Sigmoid colon (tissue), 7 donors: ENCODE data around the gene C4B. TPM values are rescaled to one million over a fixed set of nuclear protein-coding genes. Genes with fewer than 3 reads are reported as not detected.

Experiments used
- DNase-seq: peaks from one replicate; pipeline ENCODE4 v3.0.0-alpha.2; 2019
- H3K27ac ChIP-seq, 4 donors: fragments of 200-600 bp; sonication (generic); one replicate each; pipeline ENCODE4 v1.5.1; 2016 to 2019; ENCODE audit warnings: mild to moderate bottlenecking in 1 of 4
- H3K27me3 ChIP-seq, 3 donors: fragments of 200-600 bp; sonication (generic); one replicate each; pipeline ENCODE4 v1.5.1; 2019; ENCODE audit warnings: mild to moderate bottlenecking in 1 of 3
- H3K36me3 ChIP-seq, 4 donors: fragments of 200-600 bp; sonication (generic); one replicate each; pipeline ENCODE4 v1.5.1; 2016 to 2019
- H3K4me1 ChIP-seq, 4 donors: fragments of 200-600 bp; sonication (generic); one replicate each; pipeline ENCODE4 v1.5.1; 2017 to 2019
- H3K4me3 ChIP-seq, 4 donors: fragments of 200-600 bp; sonication (generic); one replicate each; pipeline ENCODE4 v1.5.1; 2017 to 2019; ENCODE audit warnings: mild to moderate bottlenecking in 2 of 4, moderate library complexity in 1 of 4
- H3K9me3 ChIP-seq, 4 donors: fragments of 200-600 bp in 3 of 4; sonication (generic) in 3 of 4; one replicate each; pipeline versions ENCODE4 v1.5.1 to v1.6.1; 2013 to 2019
- CTCF ChIP-seq, 4 experiments: fragments of 450-650 bp in 3 of 4; fragments of 200-600 bp in 1 of 4; IDR thresholded peaks; one replicate each; pipeline ENCODE4 v1.5.1; 2016 to 2019; ENCODE audit warnings: antibody characterized with exemption in 4 of 4, mild to moderate bottlenecking in 3 of 4, moderate library complexity in 2 of 4
- EP300 ChIP-seq, 4 donors: sonication (generic); formaldehyde crosslinking; IDR thresholded peaks; one replicate each; pipeline ENCODE4 v1.6.1; 2017; ENCODE audit warnings: antibody characterized with exemption in 4 of 4
- POLR2A ChIP-seq, 2 donors: fragments of 450-650 bp; IDR thresholded peaks; one replicate each; pipeline ENCODE4 v1.6.1; 2016; ENCODE audit warnings: antibody characterized with exemption in 2 of 2, mild to moderate bottlenecking in 2 of 2, moderate library complexity in 2 of 2
- POLR2AphosphoS5 ChIP-seq, 4 donors: sonication (generic); formaldehyde crosslinking; IDR thresholded peaks; one replicate each; pipeline ENCODE4 v1.6.1; 2017; ENCODE audit warnings: antibody characterized with exemption in 4 of 4
- WGBS, 2 donors: extraction: QIAGEN DNeasy Blood & Tissue Kit; methylation state at CpG; one replicate each; pipeline ENCODE4 v1.1.7; 2013; 5-methylcytosine and 5-hydroxymethylcytosine counted together
- intact Hi-C: fragments of 100-400 bp; cut with DNase I; formaldehyde crosslinking; loops from one replicate; pipeline ENCODE4 v1.15.1; 2023
- polyA plus RNA-seq, 3 donors: library from polyadenylated mRNA; stranded (reverse); fragments of 200-250 nt; gene quantifications; one replicate each; pipeline ENCODE4 v1.2.3, GENCODE V29; 2013
- small RNA-seq, 3 donors: library from RNA; depleted of rRNA; stranded (forward); fragments of <200 nt; gene quantifications; one replicate each; pipeline ENCODE3, GENCODE V24; 2016
- total RNA-seq, 4 donors: library from RNA; depleted of rRNA; stranded (reverse); fragments of >200 nt; gene quantifications; one replicate each; pipeline ENCODE4 v1.1.0, GENCODE V29; 2016
- donor health status: healthy with polysubstance abuse.
- donor health status: Bipolar disorder and iron deficiency.
- donor health status: healthy.

C4B gene
- total and polyA plus RNA-seq, 7 donors, result 3.2 to 291 (median 74.2) TPM

GRCh38 chr6:32081168-32081990 is 66.8 kb downstream of the C4B start:
- TF ChIP-seq POLR2AphosphoS5 (IDR thresholded peaks at IDR 0.05) (peak in 1 of 4 donors; percentile 29), CTCF (IDR thresholded peaks at IDR 0.05) (no peak)
- intact Hi-C loops, result no loop called here
- DNase-seq, result peak; percentile 93
- H3K36me3 ChIP-seq, result peaks cover 0 to 13% (median 0%) of the 10 kb centered on the region in 4 donors
- peaks cover 0 to 10% (median 7%) of the 10 kb centered on the region in 4 donors for H3K4me1 ChIP-seq
- no peak overlapping the region for H3K4me3 ChIP-seq
- H3K27ac ChIP-seq, result peak overlapping the region; percentile 58 to 78 (median 63)
- WGBS, 2 donors, result 78 to 82% methylated on average over 22 of the region's 22 CpGs
- no peaks in the 10 kb centered on the region for H3K9me3 ChIP-seq
- H3K27me3 ChIP-seq, result peaks cover 0 to 15% (median 11%) of the 10 kb centered on the region in 3 donors

- Histone ChIP-seq H3K4me1 (peaks cover 0 to 20% (median 14%) of the 10 kb centered on the region in 4 donors), H3K36me3 (peaks cover 0 to 13% (median 0%) of the 10 kb centered on the region in 4 donors), H3K9me3 (no peaks in the 10 kb centered on the region), H3K27me3 (peaks cover 0 to 22% (median 15%) of the 10 kb centered on the region in 3 donors), H3K4me3 (no peak overlapping the region), H3K27ac (peak overlapping the region; percentile 58 to 78 (median 63))
- no peak for DNase-seq
- no peak for TF ChIP-seq EP300 (IDR thresholded peaks at IDR 0.05)
- intact Hi-C loops, result no loop called here
- WGBS, 2 donors, result 60 to 65% methylated on average over 6 of the region's 6 CpGs
These were observed 67.9 kb downstream of the C4B start for GRCh38 chr6:32082478-32082877.

- peaks cover 0 to 24% (median 19%) of the 10 kb centered on the region in 4 donors for H3K4me1 ChIP-seq
- WGBS, 2 donors, result 63 to 84% methylated on average over 9 of the region's 9 CpGs
- peak; percentile 90 for DNase-seq
- H3K27me3 ChIP-seq, result peaks cover 0 to 23% (median 15%) of the 10 kb centered on the region in 3 donors
- no peaks in the 10 kb centered on the region for H3K9me3 ChIP-seq
- intact Hi-C loops, result no loop called here
- TF ChIP-seq EP300 (IDR thresholded peaks at IDR 0.05) (no peak), POLR2A (IDR thresholded peaks at IDR 0.05) (no peak), POLR2AphosphoS5 (IDR thresholded peaks at IDR 0.05) (peak in 2 of 4 donors; percentile 14 to 22)
- no peak overlapping the region for H3K4me3 ChIP-seq
- H3K36me3 ChIP-seq, result peaks cover 0 to 13% (median 0%) of the 10 kb centered on the region in 4 donors
- peak overlapping the region; percentile 37 to 78 (median 59) for H3K27ac ChIP-seq
These were observed 68.3 kb downstream of the C4B start for GRCh38 chr6:32082935-32083334.

- H3K27ac ChIP-seq, result peak overlapping the region; percentile 25 to 78 (median 32)
- no peak for DNase-seq
- peaks cover 0 to 6% (median 0%) of the 10 kb centered on the region in 4 donors for H3K36me3 ChIP-seq
- H3K27me3 ChIP-seq, result peaks cover 0 to 23% (median 15%) of the 10 kb centered on the region in 3 donors
- WGBS, 2 donors, result 94 to 95% methylated on average over 22 of the region's 22 CpGs
- TF ChIP-seq POLR2A (IDR thresholded peaks at IDR 0.05), result no peak
- TF ChIP-seq CTCF (IDR thresholded peaks at IDR 0.05), result no peak
- no peak for TF ChIP-seq POLR2AphosphoS5 (IDR thresholded peaks at IDR 0.05)
- TF ChIP-seq EP300 (IDR thresholded peaks at IDR 0.05), result no peak
- intact Hi-C loops, result no loop called here
- peaks cover 0 to 27% (median 20%) of the 10 kb centered on the region in 4 donors for H3K4me1 ChIP-seq
- no peaks in the 10 kb centered on the region for H3K9me3 ChIP-seq
- no peak overlapping the region for H3K4me3 ChIP-seq
These were observed 69.5 kb downstream of the C4B start for GRCh38 chr6:32083812-32084768.

- no peak overlapping the region for H3K4me3 ChIP-seq
- H3K27ac ChIP-seq, result peak overlapping the region in 1 of 4 donors; percentile 78
- DNase-seq, result no peak
- H3K4me1 ChIP-seq, result peaks cover 0 to 27% (median 20%) of the 10 kb centered on the region in 4 donors
- no peaks in the 10 kb centered on the region for H3K9me3 ChIP-seq
- TF ChIP-seq EP300 (IDR thresholded peaks at IDR 0.05) (no peak), CTCF (IDR thresholded peaks at IDR 0.05) (no peak), POLR2AphosphoS5 (IDR thresholded peaks at IDR 0.05) (no peak), POLR2A (IDR thresholded peaks at IDR 0.05) (no peak)
- H3K36me3 ChIP-seq, result peaks cover 0 to 6% (median 0%) of the 10 kb centered on the region in 4 donors
- H3K27me3 ChIP-seq, result peaks cover 0 to 23% (median 15%) of the 10 kb centered on the region in 3 donors
- WGBS, 2 donors, result 95 to 96% methylated on average over 2 of the region's 2 CpGs
- intact Hi-C loops, result no loop called here
These were observed 70.2 kb downstream of the C4B start for GRCh38 chr6:32084780-32085179.

Small RNA genes lying within 50 kb of the gene (small RNA-seq; reads per million reads assigned to genes)
- 0 reads per million in 3 donors for gene RNA5SP206

Other genes starting within 250 kb of the C4B start
- gene VWA7, start 237.5 kb upstream of the C4B start, total RNA-seq, result 1 to 10 TPM in 1 of 4 donors, under 1 TPM in 2, not detected in 1; 0.14 to 3.9 (median 0.71) TPM
- 1 to 10 TPM; 2.8 to 6.0 (median 3.6) TPM for gene VWA7, start 237.5 kb upstream of the C4B start, polyA plus RNA-seq
- 10 to 100 TPM; 16.0 to 36.2 (median 27.7) TPM for gene VARS1, start 219.0 kb upstream of the C4B start, total RNA-seq
- gene VARS1, start 219.0 kb upstream of the C4B start, polyA plus RNA-seq, result 10 to 100 TPM in 1 of 3 donors, 1 to 10 TPM in 2; 6.0 to 50.9 (median 6.0) TPM
- gene LSM2, start 207.8 kb upstream of the C4B start, total RNA-seq, result 10 to 100 TPM; 29.6 to 53.5 (median 48.1) TPM
- 10 to 100 TPM; 28.4 to 94.7 (median 49.9) TPM for gene LSM2, start 207.8 kb upstream of the C4B start, polyA plus RNA-seq
- 1 to 10 TPM; 1.1 to 2.3 (median 1.8) TPM for gene HSPA1L, start 199.5 kb upstream of the C4B start, total RNA-seq
- gene HSPA1L, start 199.5 kb upstream of the C4B start, polyA plus RNA-seq, result 1 to 10 TPM in 1 of 3 donors, under 1 TPM in 2; 0.23 to 1.2 (median 0.60) TPM
- 100 to 1,000 TPM; 147 to 321 (median 168) TPM for gene HSPA1A, start 199.3 kb upstream of the C4B start, total RNA-seq
- gene HSPA1A, start 199.3 kb upstream of the C4B start, polyA plus RNA-seq, result 10 to 100 TPM; 39.0 to 70.1 (median 63.1) TPM
- 100 to 1,000 TPM in 3 of 4 donors, 10 to 100 TPM in 1; 72.6 to 237 (median 113) TPM for gene HSPA1B, start 187.1 kb upstream of the C4B start, total RNA-seq
- gene HSPA1B, start 187.1 kb upstream of the C4B start, polyA plus RNA-seq, result 100 to 1,000 TPM in 1 of 3 donors, 10 to 100 TPM in 2; 63.1 to 116 (median 64.3) TPM
- gene NEU1, start 152.0 kb upstream of the C4B start, total RNA-seq, result 10 to 100 TPM; 31.3 to 43.2 (median 33.6) TPM
- gene NEU1, start 152.0 kb upstream of the C4B start, polyA plus RNA-seq, result 10 to 100 TPM; 15.0 to 41.1 (median 31.9) TPM
- gene SLC44A4, start 135.8 kb upstream of the C4B start, total RNA-seq, result 1 to 10 TPM in 2 of 4 donors, not detected in 2; 1.4 to 8.0 TPM
- 100 to 1,000 TPM in 2 of 3 donors, 10 to 100 TPM in 1; 78.1 to 252 (median 106) TPM for gene SLC44A4, start 135.8 kb upstream of the C4B start, polyA plus RNA-seq
- 10 to 100 TPM; 31.3 to 34.3 (median 33.8) TPM for gene EHMT2, start 117.1 kb upstream of the C4B start, total RNA-seq
- 10 to 100 TPM; 11.8 to 45.0 (median 17.4) TPM for gene EHMT2, start 117.1 kb upstream of the C4B start, polyA plus RNA-seq
- gene ZBTB12, start 112.7 kb upstream of the C4B start, total RNA-seq, result 1 to 10 TPM in 3 of 4 donors, under 1 TPM in 1; 0.83 to 2.1 (median 1.1) TPM
- 1 to 10 TPM in 2 of 3 donors, under 1 TPM in 1; 0.92 to 4.3 (median 1.2) TPM for gene ZBTB12, start 112.7 kb upstream of the C4B start, polyA plus RNA-seq
- gene C2, start 87.1 kb upstream of the C4B start, total RNA-seq, result 10 to 100 TPM in 3 of 4 donors, 1 to 10 TPM in 1; 4.9 to 17.7 (median 13.6) TPM
- gene C2, start 87.1 kb upstream of the C4B start, polyA plus RNA-seq, result 10 to 100 TPM; 10.2 to 39.2 (median 23.1) TPM
- gene CFB, start 68.7 kb upstream of the C4B start, total RNA-seq, result 10 to 100 TPM; 14.3 to 40.0 (median 28.7) TPM
- gene CFB, start 68.7 kb upstream of the C4B start, polyA plus RNA-seq, result 100 to 1,000 TPM in 1 of 3 donors, 1 to 10 TPM in 2; 3.6 to 118 (median 9.5) TPM
- 10 to 100 TPM; 60.1 to 96.9 (median 75.8) TPM for gene NELFE, start 55.8 kb upstream of the C4B start, total RNA-seq
- gene NELFE, start 55.8 kb upstream of the C4B start, polyA plus RNA-seq, result 10 to 100 TPM; 52.5 to 73.5 (median 58.9) TPM
- gene SKIC2, start 55.6 kb upstream of the C4B start, total RNA-seq, result 10 to 100 TPM; 22.1 to 73.4 (median 33.4) TPM
- 10 to 100 TPM; 25.0 to 68.2 (median 30.6) TPM for gene SKIC2, start 55.6 kb upstream of the C4B start, polyA plus RNA-seq
- gene DXO, start 42.7 kb upstream of the C4B start, total RNA-seq, result 10 to 100 TPM; 11.4 to 22.7 (median 18.3) TPM
- gene DXO, start 42.7 kb upstream of the C4B start, polyA plus RNA-seq, result 10 to 100 TPM in 1 of 3 donors, 1 to 10 TPM in 2; 8.4 to 17.3 (median 9.9) TPM
- gene C4A, start 32.7 kb upstream of the C4B start, total RNA-seq, result 100 to 1,000 TPM in 3 of 4 donors, 10 to 100 TPM in 1; 46.7 to 254 (median 179) TPM
- 10 to 100 TPM in 1 of 3 donors, 1 to 10 TPM in 2; 2.3 to 63.4 (median 3.0) TPM for gene C4A, start 32.7 kb upstream of the C4B start, polyA plus RNA-seq
- gene CYP21A2, start 23.6 kb downstream of the C4B start, total RNA-seq, result 1 to 10 TPM; 1.1 to 4.9 (median 3.2) TPM
- gene CYP21A2, start 23.6 kb downstream of the C4B start, polyA plus RNA-seq, result 1 to 10 TPM in 1 of 3 donors, under 1 TPM in 1, not detected in 1; 0.57 to 1.2 TPM
- gene TNXB, start 94.5 kb downstream of the C4B start, total RNA-seq, result 100 to 1,000 TPM in 3 of 4 donors, 10 to 100 TPM in 1; 66.0 to 224 (median 116) TPM
- gene TNXB, start 94.5 kb downstream of the C4B start, polyA plus RNA-seq, result 10 to 100 TPM in 1 of 3 donors, 1 to 10 TPM in 2; 1.4 to 16.4 (median 7.2) TPM
- gene ATF6B, start 113.5 kb downstream of the C4B start, total RNA-seq, result 10 to 100 TPM; 24.5 to 73.4 (median 24.8) TPM
- 10 to 100 TPM; 10.9 to 93.6 (median 14.4) TPM for gene ATF6B, start 113.5 kb downstream of the C4B start, polyA plus RNA-seq
- 1 to 10 TPM; 2.1 to 5.5 (median 4.2) TPM for gene FKBPL, start 115.5 kb downstream of the C4B start, total RNA-seq
- 10 to 100 TPM in 1 of 3 donors, 1 to 10 TPM in 2; 4.9 to 10.4 (median 6.0) TPM for gene FKBPL, start 115.5 kb downstream of the C4B start, polyA plus RNA-seq
- gene PRRT1, start 137.1 kb downstream of the C4B start, total RNA-seq, result 1 to 10 TPM; 1.8 to 6.1 (median 3.1) TPM
- gene PRRT1, start 137.1 kb downstream of the C4B start, polyA plus RNA-seq, result 1 to 10 TPM in 2 of 3 donors, under 1 TPM in 1; 0.46 to 3.3 (median 1.8) TPM
- gene PPT2, start 139.3 kb downstream of the C4B start, total RNA-seq, result 100 to 1,000 TPM in 2 of 4 donors, 10 to 100 TPM in 2; 15.5 to 126 (median 62.7) TPM
- gene PPT2, start 139.3 kb downstream of the C4B start, polyA plus RNA-seq, result 10 to 100 TPM in 1 of 3 donors, 1 to 10 TPM in 2; 3.0 to 13.0 (median 5.4) TPM
- gene EGFL8, start 149.8 kb downstream of the C4B start, total RNA-seq, result 10 to 100 TPM in 3 of 4 donors, 1 to 10 TPM in 1; 8.1 to 24.4 (median 14.3) TPM
- gene EGFL8, start 149.8 kb downstream of the C4B start, polyA plus RNA-seq, result 10 to 100 TPM in 2 of 3 donors, 1 to 10 TPM in 1; 2.3 to 15.1 (median 13.8) TPM
- 10 to 100 TPM; 32.4 to 45.7 (median 36.5) TPM for gene AGPAT1, start 161.3 kb downstream of the C4B start, total RNA-seq
- 10 to 100 TPM; 36.6 to 54.2 (median 37.9) TPM for gene AGPAT1, start 161.3 kb downstream of the C4B start, polyA plus RNA-seq
- gene RNF5, start 163.6 kb downstream of the C4B start, total RNA-seq, result 100 to 1,000 TPM in 2 of 4 donors, 10 to 100 TPM in 2; 61.5 to 118 (median 95.1) TPM
- gene RNF5, start 163.6 kb downstream of the C4B start, polyA plus RNA-seq, result 100 to 1,000 TPM in 2 of 3 donors, 10 to 100 TPM in 1; 95.2 to 220 (median 189) TPM
- 1 to 10 TPM; 1.9 to 8.9 (median 5.3) TPM for gene AGER, start 169.5 kb downstream of the C4B start, total RNA-seq
- gene AGER, start 169.5 kb downstream of the C4B start, polyA plus RNA-seq, result 10 to 100 TPM in 1 of 3 donors, 1 to 10 TPM in 1, not detected in 1; 2.4 to 10.6 TPM
- 10 to 100 TPM; 53.6 to 67.7 (median 57.0) TPM for gene PBX2, start 175.4 kb downstream of the C4B start, total RNA-seq
- 10 to 100 TPM; 16.6 to 55.2 (median 19.8) TPM for gene PBX2, start 175.4 kb downstream of the C4B start, polyA plus RNA-seq
- gene GPSM3, start 177.8 kb downstream of the C4B start, total RNA-seq, result 10 to 100 TPM in 3 of 4 donors, 1 to 10 TPM in 1; 5.0 to 13.3 (median 10.4) TPM
- 10 to 100 TPM; 15.5 to 56.2 (median 15.6) TPM for gene GPSM3, start 177.8 kb downstream of the C4B start, polyA plus RNA-seq
- gene NOTCH4, start 209.3 kb downstream of the C4B start, total RNA-seq, result 10 to 100 TPM in 1 of 4 donors, 1 to 10 TPM in 3; 5.4 to 23.0 (median 6.3) TPM
- gene NOTCH4, start 209.3 kb downstream of the C4B start, polyA plus RNA-seq, result 1 to 10 TPM; 1.2 to 9.9 (median 1.8) TPM